Thyroid gland (tissue), 4 donors: ENCODE results near the gene LDLRAD4. TPM values are rescaled to one million over a fixed set of nuclear protein-coding genes. Genes with fewer than 3 reads are reported as not detected.
A peak's percentile ranks its signal among the peaks of the same experiment; 100 is the strongest.

Source experiments
- DNase-seq, 2 donors: peaks; one replicate each; pipeline ENCODE4 v3.0.0-alpha.2; 2019
- H3K27ac ChIP-seq, 3 donors: fragments of 200-600 bp; sonication (generic); 1 replicate in 2 of 3; 2 replicates in 1 of 3; pipeline ENCODE4 v1.5.1; 2016 to 2019; ENCODE audit warnings: mild to moderate bottlenecking in 1 of 3, moderate library complexity in 1 of 3
- H3K27me3 ChIP-seq: fragments of 200-600 bp; sonication (generic); one replicate; pipeline ENCODE4 v1.5.1; 2019
- H3K36me3 ChIP-seq, 2 donors: fragments of 200-600 bp; sonication (generic); one replicate each; pipeline ENCODE4 v1.5.1; 2016 to 2019
- H3K4me1 ChIP-seq, 2 donors: fragments of 200-600 bp; sonication (generic); one replicate each; pipeline ENCODE4 v1.5.1; 2017 to 2019
- H3K4me3 ChIP-seq, 3 donors: fragments of 200-600 bp; sonication (generic); replicated peaks in 1 of 3; 1 replicate in 2 of 3; 2 replicates in 1 of 3; pipeline ENCODE4 v1.5.1; 2016; ENCODE audit warnings: mild to moderate bottlenecking in 1 of 3
- H3K9me3 ChIP-seq: fragments of 200-600 bp; sonication (generic); one replicate; pipeline ENCODE4 v1.5.1; 2017
- POLR2A ChIP-seq, 2 donors: fragments of 450-650 bp; IDR thresholded peaks; one replicate each; pipeline ENCODE4 v1.6.1; 2017; ENCODE audit warnings: antibody characterized with exemption in 2 of 2, mild to moderate bottlenecking in 2 of 2, moderate library complexity in 1 of 2
- WGBS, 2 donors: methylation state at CpG; one replicate each; pipeline ENCODE4 v1.1.5; 2017; 5-methylcytosine and 5-hydroxymethylcytosine counted together
- intact Hi-C: fragments of 100-400 bp; cut with DNase I; formaldehyde crosslinking; loops from one replicate; pipeline ENCODE4 v1.15.1; 2023
- total RNA-seq, 4 donors: library from RNA; depleted of rRNA; stranded (reverse); fragments of >200 nt; gene quantifications; one replicate each; pipeline ENCODE4 v1.2.3, GENCODE V29; 2016
- TF ChIP-seq, protein P1 (sequence below), 6 experiments: fragments of 200-600 bp in 3 of 6; fragments of 450-650 bp in 3 of 6; sonication (generic) in 3 of 6; IDR thresholded peaks; one replicate each; pipeline ENCODE4 v1.5.1; 2016 to 2019; ENCODE audit warnings: antibody characterized with exemption in 6 of 6, mild to moderate bottlenecking in 2 of 6, inconsistent platforms in 1 of 6, moderate library complexity in 1 of 6

LDLRAD4 gene
- total RNA-seq, 4 donors from 2014 or later = 23.7 to 35.7 (median 29.7) TPM

DNA sequence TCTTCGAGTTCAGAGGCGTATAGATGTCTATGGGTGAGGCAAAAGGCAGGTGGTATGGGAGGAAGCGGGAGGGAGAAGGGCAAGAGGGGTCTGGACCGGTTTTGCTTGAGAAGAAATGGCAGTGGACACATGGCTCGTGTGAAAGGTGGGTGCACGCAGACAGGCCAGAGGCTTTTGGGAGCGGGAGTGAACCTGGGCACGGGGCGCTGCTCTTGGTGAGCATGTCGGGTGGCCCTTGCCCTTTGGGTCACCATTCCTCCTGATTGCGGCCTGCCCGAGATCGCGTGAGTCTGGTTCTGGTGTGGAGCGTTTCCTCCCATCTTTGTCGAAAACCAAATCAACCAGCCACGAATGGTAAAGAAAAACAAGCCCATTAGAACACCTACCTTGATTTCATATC, 12.6 kb downstream of the LDLRAD4 start:
- Histone ChIP-seq H3K4me1 (peaks cover 11 to 29% of the 10 kb centered on the region in 2 donors), H3K27me3 (no peaks in the 10 kb centered on the region), H3K4me3 (no peak overlapping the region), H3K36me3 (no peaks in the 10 kb centered on the region), H3K9me3 (no peaks in the 10 kb centered on the region), H3K27ac (no peak overlapping the region)
- TF ChIP-seq, protein P1, sequence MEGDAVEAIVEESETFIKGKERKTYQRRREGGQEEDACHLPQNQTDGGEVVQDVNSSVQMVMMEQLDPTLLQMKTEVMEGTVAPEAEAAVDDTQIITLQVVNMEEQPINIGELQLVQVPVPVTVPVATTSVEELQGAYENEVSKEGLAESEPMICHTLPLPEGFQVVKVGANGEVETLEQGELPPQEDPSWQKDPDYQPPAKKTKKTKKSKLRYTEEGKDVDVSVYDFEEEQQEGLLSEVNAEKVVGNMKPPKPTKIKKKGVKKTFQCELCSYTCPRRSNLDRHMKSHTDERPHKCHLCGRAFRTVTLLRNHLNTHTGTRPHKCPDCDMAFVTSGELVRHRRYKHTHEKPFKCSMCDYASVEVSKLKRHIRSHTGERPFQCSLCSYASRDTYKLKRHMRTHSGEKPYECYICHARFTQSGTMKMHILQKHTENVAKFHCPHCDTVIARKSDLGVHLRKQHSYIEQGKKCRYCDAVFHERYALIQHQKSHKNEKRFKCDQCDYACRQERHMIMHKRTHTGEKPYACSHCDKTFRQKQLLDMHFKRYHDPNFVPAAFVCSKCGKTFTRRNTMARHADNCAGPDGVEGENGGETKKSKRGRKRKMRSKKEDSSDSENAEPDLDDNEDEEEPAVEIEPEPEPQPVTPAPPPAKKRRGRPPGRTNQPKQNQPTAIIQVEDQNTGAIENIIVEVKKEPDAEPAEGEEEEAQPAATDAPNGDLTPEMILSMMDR (IDR thresholded peaks at IDR 0.05) = no peak
- no peak for TF ChIP-seq POLR2A (IDR thresholded peaks at IDR 0.05)
- 97% methylated on average over 17 of the region's 17 CpGs for WGBS, 2 donors
- intact Hi-C loops = no loop called here
- DNase-seq = no peak

DNA sequence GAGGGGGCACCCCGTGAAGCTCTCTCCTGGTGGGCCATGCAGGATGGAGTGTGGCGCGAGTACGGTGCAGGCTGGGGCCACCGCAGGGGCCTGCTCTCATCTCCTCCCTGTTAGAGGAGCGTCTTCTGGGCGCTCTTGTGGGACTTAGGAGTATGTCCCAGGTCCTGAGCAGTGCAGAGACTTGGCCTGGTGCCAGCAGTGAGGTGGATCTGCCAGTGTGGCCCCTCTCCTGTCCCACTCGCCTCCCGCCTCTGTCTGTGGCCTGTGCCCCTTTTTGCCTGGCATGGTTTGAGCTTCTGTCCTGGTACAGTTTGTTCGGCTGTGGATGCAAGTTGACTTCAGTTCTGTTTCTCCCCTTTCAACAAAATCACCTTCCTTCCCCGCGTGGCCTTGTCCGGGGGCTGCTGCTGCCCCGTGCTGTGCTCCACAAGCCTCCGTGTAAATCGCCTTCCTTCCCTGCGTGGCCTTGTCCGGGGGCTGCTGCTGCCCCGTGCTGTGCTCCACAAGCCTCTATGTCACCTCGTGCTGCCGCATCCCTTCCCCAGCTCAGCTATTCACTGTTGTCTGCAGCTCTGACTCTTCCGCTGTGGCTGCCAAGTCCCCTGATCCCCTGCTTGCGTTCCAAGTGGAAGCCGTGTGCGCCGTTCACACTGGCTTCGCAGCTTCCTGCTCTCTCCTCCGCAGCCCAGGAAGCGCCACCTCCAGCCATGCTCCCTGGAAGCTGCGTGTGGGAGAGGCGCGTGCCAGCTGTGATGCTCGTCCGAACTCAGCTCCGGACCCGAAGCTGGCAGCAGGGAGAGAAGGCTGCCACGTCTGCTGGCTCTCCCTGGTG, 13.7 kb downstream of the LDLRAD4 start:
- 74 to 82% methylated on average over 26 to 37 of the region's 37 CpGs for WGBS, 2 donors
- H3K4me3 ChIP-seq = no peak overlapping the region

DNA sequence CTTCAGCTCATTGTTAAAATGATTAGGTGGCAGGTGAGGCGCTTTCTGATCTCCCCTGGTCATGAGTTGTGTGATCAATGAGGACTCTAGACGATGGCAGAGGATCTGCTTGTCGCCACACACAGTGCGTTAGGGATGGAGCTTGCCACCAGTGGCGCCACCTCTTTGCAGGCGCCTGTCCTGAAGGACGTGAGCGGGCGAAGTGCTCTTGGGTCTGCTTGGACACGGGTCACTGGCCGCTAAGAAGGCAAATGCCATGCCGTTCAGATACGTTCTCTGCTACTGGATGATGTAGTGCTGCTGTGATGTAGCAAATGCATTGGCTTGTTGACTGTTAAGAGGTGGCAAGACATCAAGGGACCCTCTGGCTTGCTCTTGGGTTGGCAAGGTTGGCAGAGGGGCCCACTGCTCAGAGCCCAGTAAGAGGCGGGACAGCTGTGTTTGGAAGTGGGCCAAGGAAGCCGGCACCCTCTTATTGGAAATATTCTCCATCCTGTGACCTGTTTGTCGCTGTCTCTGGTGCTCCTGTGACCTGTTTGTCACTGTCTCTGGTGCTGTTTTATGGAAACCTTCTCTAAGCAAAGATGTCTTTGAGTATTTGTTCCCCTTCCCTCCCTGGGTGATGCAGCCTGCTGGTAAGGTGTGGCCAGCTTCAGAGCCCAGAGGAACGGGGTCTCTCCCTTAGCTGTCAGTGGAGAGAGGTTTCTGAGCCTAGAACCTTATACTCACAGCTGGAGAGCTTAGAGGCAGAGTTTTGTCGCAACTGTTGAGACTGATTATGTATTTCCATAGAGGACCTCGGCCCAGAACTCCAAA, 14.6 kb downstream of the LDLRAD4 start:
- H3K36me3 ChIP-seq = no peaks in the 10 kb centered on the region
- TF ChIP-seq, protein P1 (IDR thresholded peaks at IDR 0.05) = peak in 2 of 6 experiments; percentile 17 to 21
- TF ChIP-seq POLR2A (IDR thresholded peaks at IDR 0.05) = no peak
- intact Hi-C loops = no loop called here
- peaks cover 11 to 29% of the 10 kb centered on the region in 2 donors for H3K4me1 ChIP-seq
- no peak overlapping the region for H3K4me3 ChIP-seq
- H3K9me3 ChIP-seq = no peaks in the 10 kb centered on the region
- DNase-seq = peak; percentile 79 to 82
- no peaks in the 10 kb centered on the region for H3K27me3 ChIP-seq
- 44 to 63% methylated on average over 17 to 19 of the region's 19 CpGs for WGBS, 2 donors
- H3K27ac ChIP-seq = no peak overlapping the region

More for the DNA sequence above, 13.7 kb downstream of the LDLRAD4 start:
- no peak overlapping the region for H3K27ac ChIP-seq
- intact Hi-C loops = no loop called here
- H3K36me3 ChIP-seq = no peaks in the 10 kb centered on the region
- peaks cover 11 to 29% of the 10 kb centered on the region in 2 donors for H3K4me1 ChIP-seq
- no peaks in the 10 kb centered on the region for H3K27me3 ChIP-seq
- peak; percentile 29 to 39 for DNase-seq
- H3K9me3 ChIP-seq = no peaks in the 10 kb centered on the region
- TF ChIP-seq, protein P1 (IDR thresholded peaks at IDR 0.05) = no peak
- no peak for TF ChIP-seq POLR2A (IDR thresholded peaks at IDR 0.05)

DNA sequence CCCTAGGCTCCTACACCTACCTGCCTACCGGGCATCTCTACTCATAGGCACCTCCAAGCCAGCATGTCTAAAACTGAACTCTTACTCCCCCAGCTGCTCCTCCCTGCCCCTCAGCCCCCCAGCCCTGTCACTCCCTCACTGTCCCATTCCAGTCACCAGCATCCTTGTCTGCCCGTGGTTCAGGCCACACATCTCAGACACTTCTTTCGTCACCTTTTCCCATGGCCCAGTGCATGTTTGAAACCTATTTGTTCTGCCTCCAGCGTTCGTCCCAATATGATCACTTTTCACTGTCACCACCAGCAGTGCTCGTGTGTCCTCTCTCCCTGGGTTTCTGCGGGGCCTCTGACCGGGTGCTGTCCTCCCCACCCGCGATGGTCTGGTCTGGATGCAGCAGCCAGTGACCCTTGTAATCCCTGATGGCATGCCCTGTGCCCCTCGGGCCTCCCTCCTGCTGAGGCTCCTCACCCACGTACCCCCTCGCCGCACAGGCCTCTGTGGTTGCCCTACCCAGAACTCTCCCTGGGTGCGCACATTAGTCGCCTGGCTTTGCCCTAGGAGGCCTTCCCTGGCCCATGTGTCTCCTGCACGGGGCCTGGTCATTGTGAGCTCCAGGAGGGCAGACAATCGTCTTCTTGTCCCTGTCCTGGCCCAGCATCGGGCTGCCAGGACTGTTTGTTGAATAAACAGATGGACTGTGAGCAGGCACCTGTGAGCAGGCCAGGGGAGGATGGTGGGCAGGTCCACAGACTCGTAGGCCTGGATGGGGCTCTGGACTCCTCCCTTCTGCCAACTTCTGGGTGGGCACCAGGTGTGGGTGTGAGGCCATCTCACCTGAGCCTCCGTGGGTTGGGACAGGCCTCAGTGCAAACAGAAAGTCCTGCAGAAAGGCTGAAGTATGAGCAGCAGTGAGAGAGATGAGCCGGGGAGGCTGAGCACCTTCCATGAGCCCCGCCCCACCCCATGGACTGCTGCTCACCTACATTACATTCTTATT, 15.5 kb downstream of the LDLRAD4 start:
- no peak overlapping the region for H3K4me3 ChIP-seq
- intact Hi-C loops = no loop called here
- no peaks in the 10 kb centered on the region for H3K27me3 ChIP-seq
- H3K4me1 ChIP-seq = peaks cover 11 to 29% of the 10 kb centered on the region in 2 donors
- H3K36me3 ChIP-seq = no peaks in the 10 kb centered on the region
- no peak for DNase-seq
- WGBS, 2 donors = 94 to 96% methylated on average over 22 to 23 of the region's 23 CpGs
- TF ChIP-seq, protein P1 (IDR thresholded peaks at IDR 0.05) = no peak
- no peak for TF ChIP-seq POLR2A (IDR thresholded peaks at IDR 0.05)
- no peak overlapping the region for H3K27ac ChIP-seq
- H3K9me3 ChIP-seq = no peaks in the 10 kb centered on the region
